Hepatocyte (in vitro differentiated cells): ENCODE data around the gene ANO7.

ENCODE experiments used
- EZH2 ChIP-seq: fragments of 200-600 bp; sonication (generic); IDR thresholded peaks from 2 replicates; pipeline ENCODE4 v1.6.1; 2016; ENCODE audit warnings: antibody characterized with exemption, mild to moderate bottlenecking, borderline replicate concordance
- EZH2phosphoT487 ChIP-seq: fragments of 200-600 bp; sonication (generic); IDR thresholded peaks from one replicate; pipeline ENCODE4 v1.6.1; 2018; ENCODE audit warnings: antibody characterized with exemption, mild to moderate bottlenecking, low read depth, moderate library complexity; ENCODE audit not compliant: unreplicated experiment, severe bottlenecking
- TF ChIP-seq, protein P1 (sequence below): fragments of 200-600 bp; sonication (generic); IDR thresholded peaks from 2 replicates; pipeline ENCODE4 v1.5.1; 2016; ENCODE audit warnings: antibody characterized with exemption, mild to moderate bottlenecking; ENCODE audit not compliant: poor library complexity

- TF ChIP-seq EZH2phosphoT487 (no peak), EZH2 (no peak)
- TF ChIP-seq, protein P1, sequence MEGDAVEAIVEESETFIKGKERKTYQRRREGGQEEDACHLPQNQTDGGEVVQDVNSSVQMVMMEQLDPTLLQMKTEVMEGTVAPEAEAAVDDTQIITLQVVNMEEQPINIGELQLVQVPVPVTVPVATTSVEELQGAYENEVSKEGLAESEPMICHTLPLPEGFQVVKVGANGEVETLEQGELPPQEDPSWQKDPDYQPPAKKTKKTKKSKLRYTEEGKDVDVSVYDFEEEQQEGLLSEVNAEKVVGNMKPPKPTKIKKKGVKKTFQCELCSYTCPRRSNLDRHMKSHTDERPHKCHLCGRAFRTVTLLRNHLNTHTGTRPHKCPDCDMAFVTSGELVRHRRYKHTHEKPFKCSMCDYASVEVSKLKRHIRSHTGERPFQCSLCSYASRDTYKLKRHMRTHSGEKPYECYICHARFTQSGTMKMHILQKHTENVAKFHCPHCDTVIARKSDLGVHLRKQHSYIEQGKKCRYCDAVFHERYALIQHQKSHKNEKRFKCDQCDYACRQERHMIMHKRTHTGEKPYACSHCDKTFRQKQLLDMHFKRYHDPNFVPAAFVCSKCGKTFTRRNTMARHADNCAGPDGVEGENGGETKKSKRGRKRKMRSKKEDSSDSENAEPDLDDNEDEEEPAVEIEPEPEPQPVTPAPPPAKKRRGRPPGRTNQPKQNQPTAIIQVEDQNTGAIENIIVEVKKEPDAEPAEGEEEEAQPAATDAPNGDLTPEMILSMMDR: no peak
Measured at GRCh38 chr2:241238693-241239198, 50.3 kb downstream of the ANO7 start.
